Transverse colon (tissue), 4 donors: ENCODE results near the gene TAS1R3. TPM values are rescaled to one million over a fixed set of nuclear protein-coding genes. Genes with fewer than 3 reads are reported as not detected.
A peak's percentile ranks its signal among the peaks of the same experiment; 100 is the strongest.

Source experiments
- DNase-seq: peaks from one replicate; pipeline ENCODE4 v3.0.0-alpha.2; 2019
- H3K27ac ChIP-seq, 4 donors: fragments of 200-600 bp; sonication (generic); 2 replicates each; pipeline ENCODE4 v1.5.1; 2016 to 2018; ENCODE audit warnings: inconsistent platforms in 4 of 4
- H3K27me3 ChIP-seq: fragments of 200-600 bp; sonication (generic); 2 replicates; pipeline ENCODE4 v1.5.1; 2017; ENCODE audit warnings: inconsistent platforms
- H3K36me3 ChIP-seq, 4 donors: fragments of 200-600 bp; sonication (generic); 2 replicates each; pipeline ENCODE4 v1.5.1; 2017 to 2019; ENCODE audit warnings: inconsistent platforms in 4 of 4
- H3K4me1 ChIP-seq, 4 donors: fragments of 200-600 bp; sonication (generic); 2 replicates each; pipeline ENCODE4 v1.5.1; 2017 to 2020; ENCODE audit warnings: inconsistent platforms in 4 of 4
- H3K4me3 ChIP-seq, 4 donors: fragments of 200-600 bp; sonication (generic); 1 replicate in 1 of 4; 2 replicates in 3 of 4; pipeline versions ENCODE4 v1.5.1 to v1.6.1; 2017 to 2019; ENCODE audit warnings: inconsistent platforms in 4 of 4
- H3K9me3 ChIP-seq, 2 donors: fragments of 200-600 bp; sonication (generic); 2 replicates each; pipeline ENCODE4 v1.5.1; 2017 to 2019; ENCODE audit warnings: inconsistent platforms in 2 of 2
- EP300 ChIP-seq: sonication (generic); formaldehyde crosslinking; IDR thresholded peaks from one replicate; pipeline ENCODE4 v1.6.1; 2017; ENCODE audit warnings: antibody characterized with exemption, low read depth
- POLR2A ChIP-seq: fragments of 450-650 bp; IDR thresholded peaks from one replicate; pipeline ENCODE4 v1.6.1; 2016; ENCODE audit warnings: antibody characterized with exemption, mild to moderate bottlenecking, moderate library complexity
- POLR2AphosphoS5 ChIP-seq, 3 donors: sonication (generic); formaldehyde crosslinking; IDR thresholded peaks; one replicate each; pipeline ENCODE4 v1.6.1; 2016; ENCODE audit warnings: antibody characterized with exemption in 3 of 3
- WGBS, 2 donors: methylation state at CpG; one replicate each; pipeline ENCODE4 v1.1.5; 2018; ENCODE audit warnings: low coverage in 1 of 2; 5-methylcytosine and 5-hydroxymethylcytosine counted together
- in situ Hi-C, 4 donors: fragments of 200-750 bp; cut with MboI; loops; one replicate each; pipeline versions ENCODE4 v1.15.0 to v1.15.1; 2017; ENCODE audit warnings: low sequenced_read_pairs in 3 of 4, low pct_ligation_motif_present in 1 of 4, low pct_unique_long_range_greater_than_20kb in 1 of 4
- intact Hi-C: fragments of 100-400 bp; cut with DNase I; formaldehyde crosslinking; loops from one replicate; pipeline ENCODE4 v1.15.1; 2023; ENCODE audit warnings: low total_unique reads
- total RNA-seq, 4 donors: library from RNA; depleted of rRNA; stranded (reverse); fragments of >200 nt; gene quantifications; one replicate each; pipeline ENCODE4 v1.1.0, GENCODE V29; 2016
- TF ChIP-seq, protein P1 (sequence below), 5 experiments: fragments of 200-600 bp in 3 of 5; fragments of 450-650 bp in 2 of 5; sonication (generic) in 3 of 5; IDR thresholded peaks; 1 replicate in 2 of 5; 2 replicates in 3 of 5; pipeline ENCODE4 v1.5.1; 2016 to 2017; ENCODE audit warnings: antibody characterized with exemption in 5 of 5, inconsistent platforms in 3 of 5, mild to moderate bottlenecking in 2 of 5, moderate library complexity in 1 of 5

The TAS1R3 gene
- total RNA-seq, 4 donors from 2014 or later = 0.40 to 2.0 (median 1.9) TPM; not detected in 1

GRCh38 chr1:1374929-1375662 lies 44.0 kb downstream of the TAS1R3 start, which contains the start of gene AURKAIP1:
Gene AURKAIP1, minus strand, starts transcription at chr1:1375207. Its CDS starts 451 bp downstream, at chr1:1374756.
- WGBS, 2 donors = 0% methylated on average over 15 of the region's 85 CpGs; no CpG with 5 or more reads in 1 of the 2 donors
- H3K27me3 ChIP-seq = no peaks in the 10 kb centered on the region
- H3K4me1 ChIP-seq = peaks cover 26 to 34% (median 30%) of the 10 kb centered on the region in 4 donors
- H3K36me3 ChIP-seq = no peaks in the 10 kb centered on the region
- in situ Hi-C loops (no loop called here), intact Hi-C loops (loop anchor here (2.0 to 10.0 kb wide), 2 partner anchors 18 to 360 kb away; partner anchors contain the start of gene ISG15)
- H3K27ac ChIP-seq = peak within 1 kb of the TSS; percentile 92 to 99 (median 96)
- peak within 1 kb of the TSS; percentile 90 to 99 (median 95) for H3K4me3 ChIP-seq
- H3K9me3 ChIP-seq = no peaks in the 10 kb centered on the region
- TF ChIP-seq POLR2AphosphoS5 (IDR thresholded peaks at IDR 0.05) = peak; percentile 72 to 85 (median 77)
- peak; percentile 62 for TF ChIP-seq POLR2A
- TF ChIP-seq EP300 = no peak
- TF ChIP-seq, protein P1, sequence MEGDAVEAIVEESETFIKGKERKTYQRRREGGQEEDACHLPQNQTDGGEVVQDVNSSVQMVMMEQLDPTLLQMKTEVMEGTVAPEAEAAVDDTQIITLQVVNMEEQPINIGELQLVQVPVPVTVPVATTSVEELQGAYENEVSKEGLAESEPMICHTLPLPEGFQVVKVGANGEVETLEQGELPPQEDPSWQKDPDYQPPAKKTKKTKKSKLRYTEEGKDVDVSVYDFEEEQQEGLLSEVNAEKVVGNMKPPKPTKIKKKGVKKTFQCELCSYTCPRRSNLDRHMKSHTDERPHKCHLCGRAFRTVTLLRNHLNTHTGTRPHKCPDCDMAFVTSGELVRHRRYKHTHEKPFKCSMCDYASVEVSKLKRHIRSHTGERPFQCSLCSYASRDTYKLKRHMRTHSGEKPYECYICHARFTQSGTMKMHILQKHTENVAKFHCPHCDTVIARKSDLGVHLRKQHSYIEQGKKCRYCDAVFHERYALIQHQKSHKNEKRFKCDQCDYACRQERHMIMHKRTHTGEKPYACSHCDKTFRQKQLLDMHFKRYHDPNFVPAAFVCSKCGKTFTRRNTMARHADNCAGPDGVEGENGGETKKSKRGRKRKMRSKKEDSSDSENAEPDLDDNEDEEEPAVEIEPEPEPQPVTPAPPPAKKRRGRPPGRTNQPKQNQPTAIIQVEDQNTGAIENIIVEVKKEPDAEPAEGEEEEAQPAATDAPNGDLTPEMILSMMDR (IDR thresholded peaks at IDR 0.05) = peak in 4 of 5 experiments; percentile 12 to 53 (median 32)
- peak; percentile 98 for DNase-seq

- peak overlapping the region in 1 of 4 donors; percentile 99 for H3K27ac ChIP-seq
- no peak overlapping the region for H3K4me3 ChIP-seq
- no peak for DNase-seq
- in situ Hi-C loops = no loop called here
- WGBS, 2 donors = 92% methylated on average over 10 of the region's 10 CpGs; no CpG with 5 or more reads in 1 of the 2 donors
- no peaks in the 10 kb centered on the region for H3K36me3 ChIP-seq
- no peaks in the 10 kb centered on the region for H3K9me3 ChIP-seq
- H3K4me1 ChIP-seq = peaks cover 25 to 32% (median 26%) of the 10 kb centered on the region in 4 donors
- intact Hi-C loops = loop anchor here (10.0 kb wide), 1 partner anchor 362 kb away; the partner anchor contains the start of gene ISG15
- no peak for TF ChIP-seq POLR2AphosphoS5 (IDR thresholded peaks at IDR 0.05)
- H3K27me3 ChIP-seq = no peaks in the 10 kb centered on the region
Observed at GRCh38 chr1:1376551-1377226, 45.6 kb downstream of the TAS1R3 start.

- WGBS, 2 donors = 95 to 96% methylated on average over 10 to 16 of the region's 16 CpGs
- Histone ChIP-seq H3K27ac (no peak overlapping the region), H3K36me3 (no peaks in the 10 kb centered on the region), H3K4me1 (peaks cover 16 to 22% (median 19%) of the 10 kb centered on the region in 4 donors), H3K4me3 (no peak overlapping the region), H3K27me3 (no peaks in the 10 kb centered on the region), H3K9me3 (no peaks in the 10 kb centered on the region)
- no peak for TF ChIP-seq POLR2A
- no peak for TF ChIP-seq POLR2AphosphoS5 (IDR thresholded peaks at IDR 0.05)
- TF ChIP-seq, protein P1 (IDR thresholded peaks at IDR 0.05) = no peak
- TF ChIP-seq EP300 = no peak
- intact Hi-C loops (loop anchor here (10.0 kb wide), 1 partner anchor 363 kb away; the partner anchor contains the start of gene ISG15), in situ Hi-C loops (no loop called here)
- DNase-seq = no peak
Observed at GRCh38 chr1:1377540-1378205, 46.6 kb downstream of the TAS1R3 start.

DNA sequence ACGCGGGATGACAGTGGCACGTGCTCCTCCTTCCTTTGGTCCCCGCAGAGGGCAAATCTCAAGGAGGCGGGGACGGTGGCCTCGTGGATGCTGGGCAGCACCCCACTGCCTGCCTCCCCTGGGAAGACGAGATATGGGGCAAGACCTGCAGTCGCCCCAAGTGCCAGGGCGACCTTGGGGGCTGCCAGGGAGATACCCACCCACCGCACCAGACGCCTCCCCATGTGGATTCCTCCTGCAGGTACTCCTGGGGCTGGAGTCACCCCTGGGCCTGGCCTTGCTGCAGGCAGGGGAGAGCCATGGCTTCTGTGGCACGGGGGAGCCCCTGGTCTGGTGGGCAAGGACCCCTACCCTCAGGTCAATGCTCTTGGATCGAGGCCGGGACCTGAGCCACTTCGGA lies 49.8 kb downstream of the TAS1R3 start:
- peaks cover 2 to 4% (median 3%) of the 10 kb centered on the region in 4 donors for H3K4me1 ChIP-seq
- intact Hi-C loops (no loop called here), in situ Hi-C loops (no loop called here)
- no peak overlapping the region for H3K4me3 ChIP-seq
- no peaks in the 10 kb centered on the region for H3K27me3 ChIP-seq
- H3K27ac ChIP-seq = no peak overlapping the region
- peaks cover 0 to 5% (median 2%) of the 10 kb centered on the region in 4 donors for H3K36me3 ChIP-seq
- no peak for DNase-seq
- WGBS, 2 donors = 92% methylated on average over 16 of the region's 16 CpGs; no CpG with 5 or more reads in 1 of the 2 donors
- TF ChIP-seq POLR2A = no peak
- no peak for TF ChIP-seq EP300
- TF ChIP-seq, protein P1 (IDR thresholded peaks at IDR 0.05) = no peak
- TF ChIP-seq POLR2AphosphoS5 (IDR thresholded peaks at IDR 0.05) = no peak
- H3K9me3 ChIP-seq = no peaks in the 10 kb centered on the region
